Measurements from ENCODE around the gene MCC. TPM values are rescaled to one million over a fixed set of nuclear protein-coding genes. Genes with fewer than 3 reads are reported as not detected.

Gene MCC
- total and polyA plus RNA-seq, 9 donors: 29.8 to 262 (median 108) TPM

DNA sequence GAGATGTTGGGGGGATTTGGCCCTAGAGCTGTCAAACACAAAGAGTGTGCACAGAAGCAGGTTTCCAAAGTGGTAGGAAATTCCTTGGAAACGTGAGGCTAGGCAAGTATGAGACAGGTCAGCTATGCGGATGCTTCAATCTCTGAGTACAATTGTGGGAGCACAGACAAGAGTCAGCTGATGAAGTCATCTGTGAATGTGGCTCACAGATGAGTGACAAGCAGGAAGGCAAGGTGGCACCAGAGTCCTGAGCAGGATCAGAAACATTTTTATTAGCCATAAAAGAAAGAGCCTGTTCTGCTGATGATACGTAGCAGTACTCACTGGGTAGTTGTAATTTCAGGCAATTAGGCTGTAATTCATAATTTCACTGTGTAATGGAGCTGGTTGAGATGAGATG is 394.7 kb downstream of the MCC start:
- intact Hi-C loops (cut with DNase I): loop anchor here in 1 of 4 donors (10.0 kb wide), 1 partner anchor 201 kb away; no protein-coding TSS in a partner anchor
- DNase-seq: peak in 1 of 5 donors; percentile 10
- 79 to 90% (median 83%) methylated on average over 3 of the region's 3 CpGs for WGBS, 3 donors
- peaks cover 21% of the 10 kb centered on the region for H3K4me1 ChIP-seq (ENCODE audit: insufficient read depth)
- no peak overlapping the region for H3K4me3 ChIP-seq
- no peak for TF ChIP-seq POLR2A (IDR thresholded peaks at IDR 0.05)
- no peak for TF ChIP-seq CTCF (IDR thresholded peaks at IDR 0.05)
- no peak for TF ChIP-seq EP300 (IDR thresholded peaks at IDR 0.05)
- H3K27ac ChIP-seq: no peak overlapping the region
- H3K36me3 ChIP-seq: no peaks in the 10 kb centered on the region
- H3K9me3 ChIP-seq: no peaks in the 10 kb centered on the region
- H3K27me3 ChIP-seq: no peaks in the 10 kb centered on the region

DNA sequence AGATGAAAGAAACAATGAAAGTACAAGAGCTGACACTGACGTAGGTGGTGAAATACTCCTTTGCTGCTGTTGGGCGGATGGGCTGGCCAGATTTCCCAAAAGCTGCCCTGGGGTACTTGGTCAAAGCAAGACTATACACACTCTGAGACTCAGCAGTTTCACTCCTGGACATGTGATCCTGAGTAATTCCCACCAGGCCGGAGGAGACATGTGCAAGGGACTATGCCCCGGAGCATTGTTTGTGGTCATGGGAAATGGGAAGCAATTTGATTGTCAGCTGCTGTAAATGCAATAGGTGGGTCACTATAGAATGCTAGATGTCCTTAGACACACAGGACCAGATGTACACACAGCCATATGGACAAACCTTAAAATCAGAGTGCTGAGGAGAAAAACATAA is 395.6 kb downstream of the MCC start:
- no peaks in the 10 kb centered on the region for H3K9me3 ChIP-seq
- H3K27me3 ChIP-seq: no peaks in the 10 kb centered on the region
- intact Hi-C loops (cut with DNase I): loop anchor here in 1 of 4 donors (10.0 kb wide), 1 partner anchor 202 kb away; no protein-coding TSS in a partner anchor
- WGBS, 3 donors: 63 to 68% (median 67%) methylated on average over 4 of the region's 4 CpGs
- no peak overlapping the region for H3K4me3 ChIP-seq
- H3K36me3 ChIP-seq: no peaks in the 10 kb centered on the region
- TF ChIP-seq POLR2A (IDR thresholded peaks at IDR 0.05) (no peak), EP300 (IDR thresholded peaks at IDR 0.05) (no peak), CTCF (IDR thresholded peaks at IDR 0.05) (no peak)
- H3K27ac ChIP-seq: no peak overlapping the region
- peaks cover 24% of the 10 kb centered on the region for H3K4me1 ChIP-seq (ENCODE audit: insufficient read depth)
- peak in 1 of 5 donors; percentile 22 for DNase-seq

GRCh38 chr5:113091622-113092021 is 396.6 kb downstream of the MCC start:
- TF ChIP-seq POLR2A (IDR thresholded peaks at IDR 0.05) (no peak), EP300 (IDR thresholded peaks at IDR 0.05) (no peak), CTCF (IDR thresholded peaks at IDR 0.05) (no peak)
- Histone ChIP-seq H3K27me3 (no peaks in the 10 kb centered on the region), H3K27ac (peak overlapping the region in 1 of 2 donors; percentile 33), H3K4me3 (no peak overlapping the region), H3K4me1 (ENCODE audit: insufficient read depth) (peaks cover 24% of the 10 kb centered on the region), H3K36me3 (no peaks in the 10 kb centered on the region), H3K9me3 (no peaks in the 10 kb centered on the region)
- peak; percentile 52 to 76 (median 74) for DNase-seq
- 25 to 49% (median 35%) methylated on average over 3 of the region's 3 CpGs for WGBS, 3 donors
- intact Hi-C loops (cut with DNase I): loop anchor here in 1 of 4 donors (10.0 kb wide), 1 partner anchor 203 kb away; no protein-coding TSS in a partner anchor

DNA sequence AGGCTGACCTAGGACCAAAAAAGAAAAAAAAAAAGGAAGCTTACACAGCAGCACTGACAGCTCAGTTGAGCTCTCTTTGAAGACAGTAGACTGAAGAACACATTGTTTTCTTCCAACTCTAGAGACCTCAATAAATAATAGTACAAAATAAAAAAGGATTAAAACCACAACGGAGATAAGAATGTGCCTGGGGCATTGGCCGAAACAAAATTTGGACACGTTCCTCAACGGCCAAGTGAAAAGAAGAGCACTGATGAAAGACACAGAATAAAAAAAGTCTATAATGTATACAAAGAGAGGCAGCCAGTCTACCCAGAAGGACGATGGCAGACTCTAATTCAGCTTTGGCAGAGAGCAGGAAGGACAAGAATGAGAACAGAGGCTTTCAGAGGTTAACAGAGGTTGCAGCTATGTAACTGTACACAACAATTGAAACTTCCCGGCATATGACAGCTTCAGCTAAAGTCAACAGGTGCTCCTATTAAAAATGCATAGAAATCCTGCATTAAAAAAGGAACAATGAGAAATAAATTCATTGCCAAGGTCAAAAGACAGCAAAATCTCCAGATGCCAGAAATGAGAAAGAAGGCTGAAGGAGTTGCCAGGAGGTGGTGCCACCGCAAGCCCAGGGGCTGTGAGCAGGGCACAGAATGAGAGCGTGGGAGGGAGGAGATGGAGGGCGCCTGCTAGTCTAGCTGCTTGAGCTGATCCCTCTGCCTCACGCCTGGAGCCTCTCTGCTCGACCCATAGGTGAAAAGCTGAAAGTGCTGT is 397.7 kb downstream of the MCC start:
- WGBS, 3 donors: 19 to 32% (median 30%) methylated on average over 11 of the region's 11 CpGs
- no peaks in the 10 kb centered on the region for H3K27me3 ChIP-seq
- DNase-seq: peak; percentile 40 to 68 (median 56)

More for the DNA sequence above, 397.7 kb downstream of the MCC start:
- Histone ChIP-seq H3K9me3 (no peaks in the 10 kb centered on the region), H3K4me1 (ENCODE audit: insufficient read depth) (peaks cover 22% of the 10 kb centered on the region), H3K4me3 (no peak overlapping the region), H3K36me3 (no peaks in the 10 kb centered on the region), H3K27ac (peak overlapping the region; percentile 33 to 50)
- TF ChIP-seq POLR2A (IDR thresholded peaks at IDR 0.05) (no peak), EP300 (IDR thresholded peaks at IDR 0.05) (no peak), CTCF (IDR thresholded peaks at IDR 0.05) (no peak)
- intact Hi-C loops (cut with DNase I): loop anchor here in 1 of 4 donors (10.0 kb wide), 1 partner anchor 204 kb away; no protein-coding TSS in a partner anchor

Data from ovary (tissue), 9 donors.